ENCODE results near the gene PPP4C.

The PPP4C gene

GRCh38 chr16:30068750-30069610 is 6.8 kb upstream of the PPP4C start:
- Histone ChIP-seq H3K4me1 (ENCODE audit: control insufficient read depth in 1 of 2, insufficient read depth in 1 of 2, low read depth in 1 of 2, low read length in 1 of 2) (peaks cover 47 to 58% of the 10 kb centered on the region in 2 experiments), H3K36me3 (peaks cover 71% of the 10 kb centered on the region), H3K4me3 (ENCODE audit: low read depth in 1 of 2, low read length in 1 of 2) (no peak overlapping the region), H3K27me3 (no peaks in the 10 kb centered on the region), H3K9me3 (no peaks in the 10 kb centered on the region), H3K27ac (peak overlapping the region; percentile 66)
- peak; percentile 74 for TF ChIP-seq CTCF (IDR thresholded peaks at IDR 0.05)

DNA sequence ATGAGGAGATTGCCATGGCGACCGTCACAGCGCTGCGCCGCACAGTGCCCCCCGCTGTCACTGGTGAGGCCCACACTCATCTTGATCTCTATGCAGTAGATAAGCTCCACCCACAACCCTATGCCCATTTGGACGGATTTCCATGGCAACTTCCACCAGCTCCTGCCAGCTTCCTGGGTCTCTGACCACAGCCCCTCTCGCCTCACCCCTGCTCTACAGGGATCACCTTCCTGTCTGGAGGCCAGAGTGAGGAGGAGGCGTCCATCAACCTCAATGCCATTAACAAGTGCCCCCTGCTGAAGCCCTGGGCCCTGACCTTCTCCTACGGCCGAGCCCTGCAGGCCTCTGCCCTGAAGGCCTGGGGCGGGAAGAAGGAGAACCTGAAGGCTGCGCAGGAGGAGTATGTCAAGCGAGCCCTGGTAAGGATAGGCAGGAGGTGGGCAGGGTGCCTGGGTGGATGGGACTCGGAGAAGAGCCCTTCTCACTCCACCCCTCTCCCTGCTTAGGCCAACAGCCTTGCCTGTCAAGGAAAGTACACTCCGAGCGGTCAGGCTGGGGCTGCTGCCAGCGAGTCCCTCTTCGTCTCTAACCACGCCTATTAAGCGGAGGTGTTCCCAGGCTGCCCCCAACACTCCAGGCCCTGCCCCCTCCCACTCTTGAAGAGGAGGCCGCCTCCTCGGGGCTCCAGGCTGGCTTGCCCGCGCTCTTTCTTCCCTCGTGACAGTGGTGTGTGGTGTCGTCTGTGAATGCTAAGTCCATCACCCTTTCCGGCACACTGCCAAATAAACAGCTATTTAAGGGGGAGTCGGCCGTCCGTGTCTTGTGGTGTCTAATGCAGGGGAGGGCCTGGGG is 6.0 kb upstream of the PPP4C start:
- Histone ChIP-seq H3K27ac (peak overlapping the region; percentile 66), H3K36me3 (peaks cover 72% of the 10 kb centered on the region), H3K4me1 (ENCODE audit: control insufficient read depth in 1 of 2, insufficient read depth in 1 of 2, low read depth in 1 of 2, low read length in 1 of 2) (peaks cover 41 to 52% of the 10 kb centered on the region in 2 experiments), H3K27me3 (no peaks in the 10 kb centered on the region), H3K9me3 (no peaks in the 10 kb centered on the region), H3K4me3 (ENCODE audit: low read depth in 1 of 2, low read length in 1 of 2) (no peak overlapping the region)
- no peak for TF ChIP-seq CTCF (IDR thresholded peaks at IDR 0.05)

DNA sequence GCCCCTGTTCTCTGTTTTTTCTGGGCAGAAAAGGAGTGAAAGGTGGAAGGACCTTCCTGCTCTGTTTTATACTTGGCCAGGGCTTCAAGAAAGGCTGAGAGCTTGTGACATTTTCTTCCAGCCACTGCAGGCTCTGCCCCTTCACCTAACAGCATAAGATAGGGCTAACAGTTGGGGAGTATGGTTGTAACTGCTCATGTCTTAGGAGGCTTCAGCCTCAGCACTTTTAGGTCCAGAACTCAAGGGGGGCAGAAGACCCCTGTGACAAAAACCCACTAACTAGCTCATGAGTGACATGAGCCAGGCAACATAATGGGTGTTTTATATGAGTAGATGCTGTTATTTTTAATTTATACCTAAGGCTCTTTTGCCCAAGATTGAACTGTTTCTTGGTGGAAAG is 5.3 kb upstream of the PPP4C start:
- Histone ChIP-seq H3K9me3 (no peaks in the 10 kb centered on the region), H3K27ac (peak overlapping the region; percentile 66), H3K4me3 (ENCODE audit: low read depth in 1 of 2, low read length in 1 of 2) (no peak overlapping the region), H3K4me1 (ENCODE audit: control insufficient read depth in 1 of 2, insufficient read depth in 1 of 2, low read depth in 1 of 2, low read length in 1 of 2) (peaks cover 43 to 54% of the 10 kb centered on the region in 2 experiments), H3K27me3 (no peaks in the 10 kb centered on the region), H3K36me3 (peaks cover 72% of the 10 kb centered on the region)
- TF ChIP-seq CTCF (IDR thresholded peaks at IDR 0.05): no peak

DNA sequence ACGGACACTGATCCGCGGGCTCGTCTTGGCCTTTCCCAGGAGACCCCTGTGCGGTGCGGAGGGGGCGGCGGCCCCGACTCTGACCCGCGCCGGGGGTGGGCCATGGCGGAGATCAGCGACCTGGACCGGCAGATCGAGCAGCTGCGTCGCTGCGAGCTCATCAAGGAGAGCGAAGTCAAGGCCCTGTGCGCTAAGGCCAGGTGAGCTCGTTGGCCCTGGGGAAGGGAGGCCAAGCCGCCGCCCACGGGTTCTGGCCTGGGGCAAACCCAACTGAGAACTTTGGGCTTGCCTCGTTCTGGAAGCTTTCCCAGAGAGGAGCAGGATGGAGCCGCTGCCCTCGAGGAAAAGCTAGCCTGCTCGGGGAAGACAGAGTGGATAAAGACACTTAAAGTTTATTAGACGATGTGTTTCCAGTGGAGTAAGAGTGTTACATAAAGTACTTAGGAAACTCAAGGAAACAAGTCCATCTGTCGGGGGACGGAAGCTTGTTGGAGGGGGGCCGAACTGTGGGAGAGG is 540 bp downstream of the PPP4C start:
- peaks cover 36 to 37% of the 10 kb centered on the region in 2 experiments for H3K4me1 ChIP-seq (ENCODE audit: control insufficient read depth in 1 of 2, insufficient read depth in 1 of 2, low read depth in 1 of 2, low read length in 1 of 2)
- TF ChIP-seq CTCF (IDR thresholded peaks at IDR 0.05): no peak
- H3K27me3 ChIP-seq: no peaks in the 10 kb centered on the region
- no peaks in the 10 kb centered on the region for H3K9me3 ChIP-seq
- peak overlapping the region; percentile 96 for H3K27ac ChIP-seq
- peak overlapping the region; percentile 89 to 97 for H3K4me3 ChIP-seq (ENCODE audit: low read depth in 1 of 2, low read length in 1 of 2)
- peaks cover 72% of the 10 kb centered on the region for H3K36me3 ChIP-seq

GRCh38 chr16:30077656-30078055 is 1.9 kb downstream of the PPP4C start:
- H3K9me3 ChIP-seq: no peaks in the 10 kb centered on the region
- H3K4me1 ChIP-seq (ENCODE audit: control insufficient read depth in 1 of 2, insufficient read depth in 1 of 2, low read depth in 1 of 2, low read length in 1 of 2): peaks cover 36 to 37% of the 10 kb centered on the region in 2 experiments
- H3K27ac ChIP-seq: peak overlapping the region; percentile 96
- no peaks in the 10 kb centered on the region for H3K27me3 ChIP-seq
- peaks cover 72% of the 10 kb centered on the region for H3K36me3 ChIP-seq
- H3K4me3 ChIP-seq (ENCODE audit: low read depth in 1 of 2, low read length in 1 of 2): peak overlapping the region in 1 of 2 experiments; percentile 89
- TF ChIP-seq CTCF (IDR thresholded peaks at IDR 0.05): no peak

Data from neutrophil (primary cell).